Keratinocyte (primary cell): ENCODE measurements around the gene SPECC1. TPM values are rescaled to one million over a fixed set of nuclear protein-coding genes. Genes with fewer than 3 reads are reported as not detected.

ENCODE experiments used
- DNase-seq: peaks from one replicate; pipeline ENCODE4 v3.0.0-alpha.2; 2011; ENCODE audit warnings: low read depth, missing footprints, low spot score
- FAIRE-seq: peaks from 2 replicates; lab custom pipeline; 2011; peaks lifted over from hg19 to GRCh38; lab: Jason Lieb, UNC
- H2AFZ ChIP-seq: 2 replicates; pipeline ENCODE4 v1.6.0; 2012; ENCODE audit warnings: low read length, control low read depth, inconsistent platforms; ENCODE audit not compliant: control insufficient read depth
- H3K27ac ChIP-seq: 2 replicates; pipeline ENCODE4 v1.5.1; 2011; ENCODE audit warnings: low read length; ENCODE audit not compliant: control insufficient read depth, insufficient read depth
- H3K27me3 ChIP-seq: 3 replicates; pipeline ENCODE4 v1.6.0; 2011; ENCODE audit warnings: low read length; ENCODE audit not compliant: control insufficient read depth, insufficient read depth; ENCODE audit errors: extremely low read depth
- H3K36me3 ChIP-seq, 2 experiments: 2 replicates in 1 of 2; 3 replicates in 1 of 2; pipeline ENCODE4 v1.5.1; 2011; ENCODE audit warnings: low read length in 2 of 2, mild to moderate bottlenecking in 1 of 2; ENCODE audit not compliant: control insufficient read depth in 2 of 2, insufficient read depth in 2 of 2; ENCODE audit errors: extremely low read depth in 1 of 2
- H3K4me1 ChIP-seq: 3 replicates; pipeline ENCODE4 v1.5.1; 2011; ENCODE audit warnings: low read length; ENCODE audit not compliant: control insufficient read depth, insufficient read depth; ENCODE audit errors: extremely low read depth
- H3K4me2 ChIP-seq: 3 replicates; pipeline ENCODE4 v1.6.0; 2011; ENCODE audit warnings: low read depth, low read length; ENCODE audit not compliant: control insufficient read depth, insufficient read depth; ENCODE audit errors: extremely low read depth
- H3K4me3 ChIP-seq, 3 experiments: fragments of 200-600 bp in 1 of 3; sonication (generic) in 1 of 3; 2 replicates in 2 of 3; 3 replicates in 1 of 3; pipeline ENCODE4 v1.5.1; 2011 to 2016; ENCODE audit warnings: low read length in 3 of 3, mild to moderate bottlenecking in 3 of 3, control low read depth in 2 of 3, inconsistent platforms in 1 of 3, low read depth in 1 of 3, mixed read lengths in 1 of 3, mixed run types in 1 of 3, moderate library complexity in 1 of 3; ENCODE audit not compliant: control insufficient read depth in 2 of 3, insufficient read depth in 2 of 3; ENCODE audit errors: extremely low read depth in 1 of 3
- H3K79me2 ChIP-seq: 2 replicates; pipeline ENCODE4 v1.6.0; 2012; ENCODE audit warnings: low read length; ENCODE audit not compliant: control insufficient read depth, insufficient read depth
- H3K9ac ChIP-seq: 3 replicates; pipeline ENCODE4 v1.6.0; 2011; ENCODE audit warnings: low read length; ENCODE audit not compliant: control insufficient read depth, insufficient read depth; ENCODE audit errors: extremely low read depth
- H3K9me1 ChIP-seq: 3 replicates; pipeline ENCODE4 v1.6.0; 2011; ENCODE audit warnings: low read length; ENCODE audit not compliant: control insufficient read depth, insufficient read depth; ENCODE audit errors: extremely low read depth
- H3K9me3 ChIP-seq: 2 replicates; pipeline ENCODE4 v1.5.1; 2012; ENCODE audit warnings: low read depth, low read length; ENCODE audit not compliant: control insufficient read depth
- H4K20me1 ChIP-seq: 3 replicates; pipeline ENCODE4 v1.6.0; 2011; ENCODE audit warnings: low read length; ENCODE audit not compliant: control insufficient read depth, insufficient read depth; ENCODE audit errors: extremely low read depth
- CTCF ChIP-seq, 3 experiments: IDR thresholded peaks in 1 of 3; conservative IDR thresholded peaks in 1 of 3; optimal IDR thresholded peaks in 1 of 3; 2 replicates in 2 of 3; 3 replicates in 1 of 3; pipeline versions ENCODE3 to v1.5.1; 2011; ENCODE audit warnings: low read length in 3 of 3, mild to moderate bottlenecking in 3 of 3, moderate library complexity in 2 of 3, control low read depth in 1 of 3, inconsistent platforms in 1 of 3; ENCODE audit not compliant: insufficient read depth in 2 of 3; ENCODE audit errors: extremely low read depth in 1 of 3
- EZH2 ChIP-seq: IDR thresholded peaks from one replicate; pipeline ENCODE4 v1.6.1; 2012; ENCODE audit warnings: inconsistent platforms, mild to moderate bottlenecking, low read length, moderate library complexity
- dilution Hi-C: fragments of 300-500 bp; cut with MboI; formaldehyde crosslinking; loops from one replicate; pipeline ENCODE4 v1.7.0; 2020; ENCODE audit warnings: low sequenced_read_pairs; ENCODE audit not compliant: extremely low pct_ligation_motif_present
- polyA plus RNA-seq, 5 experiments: library from polyadenylated mRNA; depleted of rRNA in 3 of 5; stranded (reverse) in 3 of 5; stranded (forward) in 1 of 5; unstranded in 1 of 5; fragments of >200 nt; gene quantifications; 1 replicate in 1 of 5; 2 replicates in 3 of 5; 3 replicates in 1 of 5; pipeline versions ENCODE4 v1.2.1 to v1.2.3, GENCODE V29; 2011 to 2012; ENCODE audit warnings: missing spikeins in 2 of 5, low read depth in 1 of 5, low replicate concordance in 1 of 5

SPECC1 gene
- polyA plus RNA-seq, 1 donor (not counting 4 experiments of a cell fraction or from before 2014, with no cell fraction given), result 20.9 TPM

- Histone ChIP-seq H3K4me1 (peaks cover 27% of the 10 kb centered on the region), H3K4me2 (no peak overlapping the region), H3K36me3 (peaks cover 3 to 6% of the 10 kb centered on the region in 2 experiments), H3K79me2 (peaks cover 9% of the 10 kb centered on the region), H3K9ac (no peak overlapping the region), H3K9me3 (no peaks in the 10 kb centered on the region), H4K20me1 (no peaks in the 10 kb centered on the region), H3K27me3 (no peaks in the 10 kb centered on the region), H3K9me1 (no peaks in the 10 kb centered on the region), H3K4me3 (no peak overlapping the region), H2AFZ (no peak overlapping the region), H3K27ac (no peak overlapping the region)
- FAIRE-seq (no peak), DNase-seq (no peak)
- TF ChIP-seq EZH2 (no peak), CTCF (optimal IDR thresholded peaks at IDR 0.05 in 1 of 3, IDR thresholded peaks at IDR 0.05 in 1 of 3, conservative IDR thresholded peaks at IDR 0.05 in 1 of 3; ENCODE audit: extremely low read depth in 1 of 3, insufficient read depth in 2 of 3, low read length in 3 of 3) (no peak)
- dilution Hi-C loops, result no loop called here
These were observed 201.5 kb downstream of the SPECC1 start for GRCh38 chr17:20210614-20211013.

GRCh38 chr17:20211246-20211645 is 202.1 kb downstream of the SPECC1 start:
- H2AFZ ChIP-seq, result no peak overlapping the region
- H3K9me3 ChIP-seq, result no peaks in the 10 kb centered on the region
- H3K9ac ChIP-seq, result no peak overlapping the region
- H3K27ac ChIP-seq, result no peak overlapping the region
- H3K27me3 ChIP-seq, result no peaks in the 10 kb centered on the region
- H3K36me3 ChIP-seq, result peaks cover 3 to 6% of the 10 kb centered on the region in 2 experiments
- dilution Hi-C loops, result no loop called here
- DNase-seq, result no peak
- TF ChIP-seq EZH2, result no peak
- TF ChIP-seq CTCF (optimal IDR thresholded peaks at IDR 0.05 in 1 of 3, IDR thresholded peaks at IDR 0.05 in 1 of 3, conservative IDR thresholded peaks at IDR 0.05 in 1 of 3; ENCODE audit: extremely low read depth in 1 of 3, insufficient read depth in 2 of 3, low read length in 3 of 3), result no peak
- no peaks in the 10 kb centered on the region for H4K20me1 ChIP-seq
- no peak overlapping the region for H3K4me2 ChIP-seq
- no peak for FAIRE-seq
- H3K9me1 ChIP-seq, result no peaks in the 10 kb centered on the region
- peaks cover 12% of the 10 kb centered on the region for H3K79me2 ChIP-seq
- H3K4me3 ChIP-seq, result no peak overlapping the region
- H3K4me1 ChIP-seq, result peaks cover 21% of the 10 kb centered on the region
